SJCRH30 (cell line): ENCODE measurements around the gene KIAA1328. TPM values are rescaled to one million over a fixed set of nuclear protein-coding genes. Genes with fewer than 3 reads are reported as not detected.

ENCODE experiments used
- DNase-seq, 2 experiments: peaks; one replicate each; pipeline ENCODE4 v3.0.0-alpha.2; 2015 to 2020
- H3K27ac ChIP-seq: fragments of 250-450 bp; sonication (Bioruptor Pico); 2 replicates; pipeline ENCODE4 v1.5.1; 2020; ENCODE audit warnings: mild to moderate bottlenecking, moderate library complexity
- H3K27me3 ChIP-seq: fragments of 250-450 bp; sonication (Bioruptor Pico); 2 replicates; pipeline ENCODE4 v1.5.1; 2020; ENCODE audit warnings: mild to moderate bottlenecking, moderate library complexity
- H3K36me3 ChIP-seq: fragments of 250-450 bp; sonication (Bioruptor Pico); 2 replicates; pipeline ENCODE4 v1.5.1; 2020; ENCODE audit warnings: mild to moderate bottlenecking, moderate library complexity
- H3K4me1 ChIP-seq: fragments of 250-450 bp; sonication (Bioruptor Pico); 2 replicates; pipeline ENCODE4 v1.5.1; 2020; ENCODE audit warnings: mild to moderate bottlenecking, moderate library complexity
- H3K4me3 ChIP-seq: fragments of 250-450 bp; sonication (Bioruptor Pico); 2 replicates; pipeline ENCODE4 v1.5.1; 2020; ENCODE audit warnings: mild to moderate bottlenecking, moderate library complexity
- H3K9me3 ChIP-seq: fragments of 250-450 bp; sonication (Bioruptor Pico); replicated peaks from 2 replicates; pipeline ENCODE4 v1.5.1; 2020; ENCODE audit warnings: mild to moderate bottlenecking, moderate library complexity
- total RNA-seq: library from RNA; depleted of rRNA; stranded (reverse); fragments of >200 nt; shearing (Covaris generic); gene quantifications from 2 replicates; pipeline ENCODE4 v1.2.3, GENCODE V29; 2014; rRNA removed

KIAA1328 gene
- total RNA-seq, 1 experiment from 2014 or later: 5.5 TPM

- H3K4me3 ChIP-seq: no peak overlapping the region
- no peaks in the 10 kb centered on the region for H3K27me3 ChIP-seq
- no peak overlapping the region for H3K27ac ChIP-seq
- no peaks in the 10 kb centered on the region for H3K4me1 ChIP-seq
- H3K9me3 ChIP-seq: no peaks in the 10 kb centered on the region
- H3K36me3 ChIP-seq: no peaks in the 10 kb centered on the region
- no peak for DNase-seq
These were observed 445.6 kb downstream of the KIAA1328 start for GRCh38 chr18:37274309-37275236.

DNA sequence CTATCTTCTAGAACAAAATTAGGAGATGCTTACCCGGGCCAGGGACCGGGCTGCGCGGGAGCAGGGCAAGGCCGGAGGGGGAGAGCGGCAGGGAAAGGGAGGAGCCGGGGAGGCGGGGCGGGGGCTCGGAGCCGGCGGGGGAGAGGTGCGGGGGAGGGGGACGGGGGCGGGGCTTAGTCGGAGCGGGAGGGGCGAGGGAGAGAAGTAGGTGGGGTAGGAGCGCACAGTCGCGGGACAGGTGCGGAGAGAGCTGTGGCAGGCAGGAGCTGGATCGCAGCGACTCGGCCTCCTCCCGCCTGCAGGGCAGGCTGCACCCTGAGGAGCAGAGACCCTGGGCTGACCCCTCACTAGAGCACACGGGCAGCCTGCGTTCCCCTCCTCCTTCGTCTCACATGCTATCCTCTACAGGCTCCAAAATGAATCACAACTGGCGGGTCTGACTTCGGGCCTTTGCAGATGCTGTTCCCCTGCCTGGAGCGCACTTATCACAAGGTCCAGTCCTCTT, 446.4 kb downstream of the KIAA1328 start:
- Histone ChIP-seq H3K27me3 (no peaks in the 10 kb centered on the region), H3K27ac (no peak overlapping the region), H3K9me3 (no peaks in the 10 kb centered on the region), H3K4me3 (no peak overlapping the region), H3K4me1 (no peaks in the 10 kb centered on the region), H3K36me3 (no peaks in the 10 kb centered on the region)
- DNase-seq: no peak

GRCh38 chr18:37276111-37276890, 447.4 kb downstream of the KIAA1328 start:
- H3K27me3 ChIP-seq: no peaks in the 10 kb centered on the region
- no peaks in the 10 kb centered on the region for H3K9me3 ChIP-seq
- H3K4me3 ChIP-seq: no peak overlapping the region
- no peaks in the 10 kb centered on the region for H3K36me3 ChIP-seq
- H3K4me1 ChIP-seq: no peaks in the 10 kb centered on the region
- no peak overlapping the region for H3K27ac ChIP-seq
- no peak for DNase-seq

DNA sequence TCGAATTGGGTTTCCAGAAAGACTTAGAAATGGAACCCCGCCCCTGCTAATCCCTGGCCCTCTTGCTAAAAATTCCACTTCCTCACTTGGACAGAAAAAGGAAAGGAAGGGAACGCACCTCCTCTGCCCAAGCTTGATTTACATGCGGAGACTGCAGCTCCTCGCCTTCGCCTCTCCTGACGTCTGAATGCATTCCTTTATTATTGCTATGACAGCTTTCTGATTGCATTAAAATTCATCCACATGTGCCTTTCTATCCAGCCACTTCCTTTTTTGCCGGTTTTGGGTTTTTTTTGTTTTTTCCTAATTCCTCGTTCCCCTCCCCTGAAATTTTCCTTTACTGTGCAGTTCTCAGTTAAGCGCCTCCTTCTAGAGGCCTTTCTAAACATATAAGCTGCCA, 448.9 kb downstream of the KIAA1328 start:
- no peak for DNase-seq
- H3K36me3 ChIP-seq: no peaks in the 10 kb centered on the region
- H3K4me1 ChIP-seq: no peaks in the 10 kb centered on the region
- no peak overlapping the region for H3K4me3 ChIP-seq
- no peaks in the 10 kb centered on the region for H3K27me3 ChIP-seq
- H3K27ac ChIP-seq: no peak overlapping the region
- H3K9me3 ChIP-seq: no peaks in the 10 kb centered on the region

Other genes starting within 250 kb of the KIAA1328 start
- gene TPGS2, start 125 bp upstream of the KIAA1328 start, total RNA-seq: 91.6 and 99.3 TPM in 2 replicates